ENCODE measurements around the gene CTF1.

The CTF1 gene

GRCh38 chr16:30951193-30951592, 54.8 kb downstream of the CTF1 start:
- Histone ChIP-seq H3K9me3 (no peaks in the 10 kb centered on the region), H3K4me1 (ENCODE audit: control insufficient read depth in 1 of 2, insufficient read depth in 1 of 2, low read depth in 1 of 2, low read length in 1 of 2) (peaks cover 39 to 51% of the 10 kb centered on the region in 2 experiments), H3K4me3 (ENCODE audit: low read depth in 1 of 2, low read length in 1 of 2) (peak overlapping the region in 1 of 2 experiments; percentile 95), H3K27me3 (no peaks in the 10 kb centered on the region), H3K36me3 (peaks cover 22% of the 10 kb centered on the region), H3K27ac (peak overlapping the region; percentile 96)
- TF ChIP-seq CTCF (IDR thresholded peaks at IDR 0.05): no peak

DNA sequence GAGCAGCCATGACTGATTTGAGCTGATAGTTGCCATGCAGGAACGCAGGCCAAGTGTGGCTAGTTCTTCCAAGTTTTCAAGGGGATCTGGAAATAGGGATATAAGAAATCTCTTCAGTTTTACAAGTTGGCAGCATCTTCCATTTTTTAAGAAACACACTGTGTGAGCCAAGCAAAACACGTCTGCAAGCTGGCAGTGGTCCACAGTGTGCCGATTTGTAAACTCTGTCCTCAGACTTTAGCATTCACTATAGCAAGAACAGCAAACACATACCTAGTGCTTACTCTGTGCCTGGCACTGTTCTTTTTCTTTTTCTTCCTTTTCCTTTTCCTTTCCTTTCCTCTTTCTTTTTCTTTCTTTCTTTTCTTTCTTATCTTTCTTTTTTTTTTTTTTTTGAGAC, 55.3 kb downstream of the CTF1 start:
- Histone ChIP-seq H3K9me3 (no peaks in the 10 kb centered on the region), H3K27ac (peak overlapping the region; percentile 96), H3K4me1 (ENCODE audit: control insufficient read depth in 1 of 2, insufficient read depth in 1 of 2, low read depth in 1 of 2, low read length in 1 of 2) (peaks cover 36 to 48% of the 10 kb centered on the region in 2 experiments), H3K4me3 (ENCODE audit: low read depth in 1 of 2, low read length in 1 of 2) (no peak overlapping the region), H3K36me3 (peaks cover 22% of the 10 kb centered on the region), H3K27me3 (no peaks in the 10 kb centered on the region)
- TF ChIP-seq CTCF (IDR thresholded peaks at IDR 0.05): no peak

DNA sequence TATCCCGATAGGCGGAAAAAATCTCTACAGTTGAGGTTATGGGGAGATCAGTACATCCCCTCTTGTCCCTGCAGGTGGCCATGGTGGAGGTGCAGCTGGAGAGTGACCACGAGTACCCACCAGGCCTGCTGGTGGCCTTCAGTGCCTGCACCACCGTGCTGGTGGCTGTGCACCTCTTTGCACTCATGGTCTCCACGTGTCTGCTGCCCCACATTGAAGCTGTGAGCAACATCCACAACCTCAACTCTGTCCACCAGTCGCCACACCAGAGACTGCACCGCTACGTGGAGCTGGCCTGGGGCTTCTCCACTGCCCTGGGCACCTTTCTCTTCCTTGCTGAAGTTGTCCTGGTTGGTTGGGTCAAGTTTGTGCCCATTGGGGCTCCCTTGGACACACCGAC, 56.7 kb downstream of the CTF1 start:
- Histone ChIP-seq H3K4me1 (ENCODE audit: control insufficient read depth in 1 of 2, insufficient read depth in 1 of 2, low read depth in 1 of 2, low read length in 1 of 2) (peaks cover 33 to 43% of the 10 kb centered on the region in 2 experiments), H3K9me3 (no peaks in the 10 kb centered on the region), H3K36me3 (peaks cover 22% of the 10 kb centered on the region), H3K4me3 (ENCODE audit: low read depth in 1 of 2, low read length in 1 of 2) (no peak overlapping the region), H3K27ac (peak overlapping the region; percentile 50), H3K27me3 (no peaks in the 10 kb centered on the region)
- TF ChIP-seq CTCF (IDR thresholded peaks at IDR 0.05): no peak
